T1000 (cell line): ENCODE data around the gene TRPM2.
A peak's percentile ranks its signal among the peaks of the same experiment; 100 is the strongest.
"Not testable (repeated sequence)": the region's sequence is repeated elsewhere in the genome, so short reads cannot be mapped to it uniquely, and the experiment has no call there.

ENCODE experiments used
- DNase-seq: peaks from one replicate; lab custom pipeline; 2025; ENCODE audit warnings: mixed read lengths; lab: John Stamatoyannopoulos, UW

Gene TRPM2

GRCh38 chr21:44335266-44336059 is 18.0 kb upstream of the TRPM2 start:
- DNase-seq = no peak

GRCh38 chr21:44337449-44337848 is 16.0 kb upstream of the TRPM2 start:
- DNase-seq = no peak

DNA sequence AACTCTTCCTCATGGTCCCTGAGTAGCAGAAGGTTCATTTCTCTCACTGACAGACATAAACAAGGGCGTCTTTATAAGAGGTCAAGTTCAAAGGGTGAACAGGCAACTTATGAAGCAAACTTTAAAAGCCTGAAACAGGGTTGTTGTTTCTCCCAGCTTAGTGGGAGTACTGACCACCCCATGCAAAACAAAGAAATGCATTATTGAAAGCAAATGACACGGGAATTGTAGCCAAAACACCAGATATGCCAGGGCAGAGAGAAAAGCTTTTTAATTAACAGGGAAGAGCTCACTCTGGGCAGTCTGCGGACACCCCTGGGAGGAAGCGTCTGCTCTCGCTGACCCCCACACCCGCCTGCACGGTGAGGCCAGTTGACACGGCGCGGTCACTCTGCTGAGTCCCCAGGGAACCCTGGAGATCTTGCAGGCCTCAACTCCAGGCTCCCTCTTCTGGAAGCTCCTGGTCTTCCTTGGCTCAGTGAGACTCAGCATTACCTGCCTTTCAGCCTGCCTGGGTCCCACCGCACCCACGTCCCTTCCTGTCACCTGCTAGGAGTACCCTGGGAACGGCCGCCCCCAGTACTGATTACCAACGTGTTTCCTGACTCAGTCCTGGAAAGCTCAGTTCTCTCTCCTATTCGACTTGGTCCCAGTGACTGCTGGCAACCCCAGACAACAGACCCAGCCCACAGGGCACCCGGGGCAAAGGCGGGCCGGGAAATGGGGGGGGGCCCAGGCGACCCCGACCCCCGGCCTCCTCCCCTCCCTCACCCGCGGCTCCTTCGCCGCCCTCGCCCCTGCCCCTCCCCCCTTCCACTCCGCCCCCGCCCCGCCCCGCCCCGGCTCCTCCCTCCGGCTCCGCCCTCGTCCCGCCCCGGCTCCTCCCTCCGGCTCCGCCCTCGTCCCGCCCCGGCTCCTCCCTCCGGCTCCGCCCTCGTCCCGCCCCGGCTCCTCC is 15.2 kb upstream of the TRPM2 start:
- DNase-seq = peak; percentile 19

DNA sequence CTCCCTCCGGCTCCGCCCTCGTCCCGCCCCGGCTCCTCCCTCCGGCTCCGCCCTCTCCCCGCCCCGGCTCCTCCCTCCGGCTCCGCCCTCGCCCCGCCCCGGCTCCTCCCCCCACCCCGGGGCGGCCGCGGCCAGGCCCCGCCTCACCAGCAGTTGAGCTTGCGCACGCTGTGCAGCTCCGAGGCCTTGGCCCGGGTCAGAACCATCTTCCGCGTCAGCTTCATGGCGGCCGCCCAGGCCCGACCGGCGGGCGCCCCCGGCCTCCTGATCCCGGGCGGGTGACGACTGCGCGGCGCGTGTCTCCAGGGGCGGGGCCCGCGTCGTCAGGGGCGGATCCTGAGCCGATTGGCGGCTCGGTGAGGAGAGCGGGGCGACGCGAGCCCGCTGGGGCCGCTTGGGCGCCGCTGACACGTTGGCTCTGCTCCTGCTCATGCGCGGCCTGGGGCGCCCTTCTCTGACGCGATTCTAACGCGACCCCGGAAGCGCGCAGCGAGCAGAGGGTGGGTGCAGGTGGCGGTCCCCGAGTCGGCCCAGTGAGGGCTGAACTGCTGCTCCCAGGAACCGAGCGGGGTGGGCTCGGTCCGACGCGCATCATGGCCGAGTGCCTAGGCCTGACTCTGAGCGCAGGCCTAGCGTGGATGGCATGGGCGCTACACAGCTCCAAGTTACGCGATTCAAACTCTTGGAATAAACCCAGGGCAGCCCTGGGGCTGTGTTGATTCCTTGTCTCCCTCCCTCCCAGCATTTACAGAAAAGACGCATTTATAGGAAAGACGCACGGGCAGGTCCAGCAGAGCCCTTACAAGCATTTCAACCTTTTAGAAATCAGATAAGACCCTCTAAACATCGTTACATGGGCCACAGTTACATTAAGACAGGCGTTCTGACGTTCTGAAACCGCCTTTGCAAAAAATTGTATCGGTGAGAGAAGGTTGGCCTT is 14.2 kb upstream of the TRPM2 start, which contains the start of gene CFAP410:
Gene CFAP410 (minus strand): TSS at position 420 of the 940 bp plus-strand sequence. CDS start 196 bp downstream, at position 224.
- peak; percentile 93 for DNase-seq

DNA sequence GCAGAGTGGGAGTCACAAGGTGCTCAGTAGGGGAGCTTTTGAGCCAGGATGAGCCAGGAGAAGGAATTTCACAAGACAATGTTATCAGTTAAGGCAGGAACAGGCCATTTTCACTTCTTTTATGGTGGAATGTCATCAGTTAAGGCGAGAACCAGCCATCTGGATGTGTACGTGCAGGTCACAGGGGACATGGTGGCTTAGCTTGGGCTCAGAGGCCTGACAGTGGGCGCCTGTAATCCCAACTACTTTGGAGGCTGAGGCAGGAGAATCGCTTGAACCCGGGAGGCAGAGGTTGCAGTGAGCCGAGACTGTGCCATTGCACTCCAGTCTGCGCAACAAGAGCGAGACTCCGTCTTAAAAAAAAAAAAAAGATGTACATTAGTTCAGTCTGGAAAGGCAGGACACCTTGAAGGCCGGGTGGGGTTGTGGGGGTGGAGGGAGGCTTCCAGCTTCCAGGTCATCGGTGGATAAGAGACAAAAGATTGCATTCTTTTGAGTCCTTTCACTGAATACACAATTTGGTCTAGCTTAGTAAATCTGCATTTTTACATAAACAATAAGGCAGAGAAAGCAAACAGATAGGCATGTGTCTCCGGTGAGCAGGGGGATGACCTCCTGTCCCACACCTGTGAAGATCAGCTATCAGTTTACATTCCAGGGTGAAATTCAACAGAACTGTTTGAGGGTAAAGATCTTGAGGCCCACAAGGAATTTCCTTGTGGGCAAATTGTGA is 11.5 kb upstream of the TRPM2 start:
- not testable (repeated sequence) for DNase-seq

GRCh38 chr21:44342981-44343380 is 10.4 kb upstream of the TRPM2 start:
- DNase-seq = not testable (repeated sequence)

DNA sequence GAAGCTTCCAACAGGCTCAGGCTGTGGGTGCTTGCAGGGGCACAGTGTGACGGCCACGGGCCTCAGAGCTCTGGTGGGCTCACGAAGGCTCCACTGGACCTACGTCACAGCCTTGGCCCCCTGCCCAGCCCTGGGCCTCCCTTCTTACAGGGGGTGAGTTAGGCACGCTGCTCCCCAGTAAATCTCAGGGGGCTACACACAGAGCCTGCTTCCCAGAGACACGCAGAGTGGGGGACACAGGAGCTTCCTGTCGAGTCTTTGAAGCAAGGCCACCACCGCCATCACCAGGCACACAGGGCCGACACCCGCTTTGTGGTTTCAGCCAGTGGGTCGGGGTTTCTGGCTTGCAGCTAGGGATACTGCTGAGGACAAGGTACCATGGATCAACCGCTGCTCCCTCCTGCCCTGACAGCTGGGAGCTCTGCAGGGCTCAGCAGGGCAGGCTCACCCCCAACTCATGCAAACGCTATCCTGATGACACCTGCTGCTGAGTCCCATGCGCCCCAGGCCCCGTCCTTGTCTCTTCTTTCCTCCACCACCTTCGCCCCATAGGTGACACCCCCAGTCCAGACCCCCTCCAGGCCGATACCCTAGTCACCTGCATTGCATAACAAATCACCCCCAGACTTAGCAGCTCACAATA is 8.8 kb upstream of the TRPM2 start:
- DNase-seq = no peak

DNA sequence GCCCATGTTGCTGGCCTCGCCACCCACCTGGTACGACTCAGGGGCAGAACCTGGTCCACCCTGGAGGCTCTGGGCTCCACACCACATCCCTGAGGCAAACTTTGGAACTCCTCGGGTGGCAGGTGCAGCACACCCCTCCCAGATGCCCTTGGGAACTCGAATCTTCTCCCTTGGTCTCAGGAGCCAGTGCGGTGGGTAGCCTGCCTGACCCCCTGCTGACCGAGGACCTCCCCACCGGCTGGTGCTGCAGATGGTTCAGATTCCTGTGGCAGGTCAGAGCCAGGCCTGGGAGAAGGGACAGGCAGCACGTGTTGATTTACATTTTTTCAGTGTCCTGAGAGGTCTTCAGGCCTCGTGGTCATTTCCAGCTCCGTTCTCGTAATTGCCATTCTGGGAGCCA is 7.9 kb upstream of the TRPM2 start:
- DNase-seq = no peak

DNA sequence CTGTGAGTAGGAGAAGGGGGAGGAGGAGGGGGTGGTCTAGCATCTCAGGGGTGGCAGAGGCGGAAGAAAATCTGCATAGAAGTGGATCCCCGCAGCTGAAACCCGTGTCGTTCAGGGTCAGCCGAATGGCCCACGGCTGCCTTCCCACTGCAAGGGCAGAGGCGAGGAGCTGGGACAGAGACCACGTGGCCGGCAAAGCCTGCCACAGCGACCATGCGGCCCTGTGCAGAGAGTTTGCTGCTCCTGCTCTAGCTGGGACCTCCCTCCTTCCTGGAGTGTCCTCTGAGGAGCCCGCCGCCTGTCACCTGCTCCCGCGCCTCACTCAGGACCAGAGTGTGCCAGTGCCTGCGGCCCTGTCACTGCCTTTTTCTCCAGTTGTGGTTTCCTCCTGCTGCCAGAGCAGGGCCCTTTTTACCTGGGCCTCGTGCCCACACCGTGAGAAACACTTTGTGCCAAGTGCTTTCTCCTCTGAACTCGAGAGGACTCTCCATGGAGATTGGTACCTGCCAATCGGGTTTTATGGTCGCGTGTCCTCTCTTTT is 5.4 kb upstream of the TRPM2 start:
- DNase-seq = no peak

DNA sequence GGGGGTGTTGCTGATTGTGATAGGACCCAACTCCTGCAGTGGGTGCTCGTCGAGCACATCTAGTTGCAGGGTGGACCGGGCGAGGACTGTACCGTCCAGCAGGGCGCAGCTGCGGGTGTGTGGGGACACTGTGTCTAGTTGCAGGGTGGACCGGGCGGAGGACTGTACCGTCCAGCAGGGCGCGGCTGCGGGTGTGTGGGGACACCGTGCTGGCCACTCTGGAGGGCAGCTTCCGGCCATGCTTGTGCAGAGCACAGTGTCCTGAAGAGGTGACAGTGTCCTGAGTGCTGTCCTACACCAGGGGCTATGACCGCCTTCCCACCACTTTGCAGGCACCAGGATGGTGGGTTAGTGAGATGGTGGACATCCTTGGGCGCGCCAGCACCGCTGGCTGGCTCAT is 4.6 kb upstream of the TRPM2 start:
- DNase-seq = no peak

DNA sequence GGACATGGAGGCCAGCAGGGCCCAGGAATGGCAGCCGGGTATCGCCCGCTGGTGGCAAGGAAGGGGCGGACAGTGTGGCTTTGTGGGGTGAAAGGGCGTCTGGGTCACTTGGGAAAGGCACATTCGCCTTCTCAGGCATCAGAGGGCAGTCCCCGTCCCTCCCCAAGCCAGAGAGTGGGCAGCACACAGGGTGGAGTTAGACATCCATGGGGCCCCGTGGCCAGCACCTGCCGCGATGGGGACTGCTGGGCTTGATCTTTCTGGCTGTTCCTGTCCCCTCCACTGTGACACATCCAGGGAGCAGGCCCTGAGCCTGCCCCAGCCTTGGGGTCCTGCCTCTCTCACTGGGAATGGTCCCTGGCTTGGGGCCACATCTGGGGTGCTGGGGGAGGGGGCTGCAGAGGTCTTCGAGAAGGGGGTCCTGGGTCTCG is 4.0 kb upstream of the TRPM2 start:
- DNase-seq = no peak

DNA sequence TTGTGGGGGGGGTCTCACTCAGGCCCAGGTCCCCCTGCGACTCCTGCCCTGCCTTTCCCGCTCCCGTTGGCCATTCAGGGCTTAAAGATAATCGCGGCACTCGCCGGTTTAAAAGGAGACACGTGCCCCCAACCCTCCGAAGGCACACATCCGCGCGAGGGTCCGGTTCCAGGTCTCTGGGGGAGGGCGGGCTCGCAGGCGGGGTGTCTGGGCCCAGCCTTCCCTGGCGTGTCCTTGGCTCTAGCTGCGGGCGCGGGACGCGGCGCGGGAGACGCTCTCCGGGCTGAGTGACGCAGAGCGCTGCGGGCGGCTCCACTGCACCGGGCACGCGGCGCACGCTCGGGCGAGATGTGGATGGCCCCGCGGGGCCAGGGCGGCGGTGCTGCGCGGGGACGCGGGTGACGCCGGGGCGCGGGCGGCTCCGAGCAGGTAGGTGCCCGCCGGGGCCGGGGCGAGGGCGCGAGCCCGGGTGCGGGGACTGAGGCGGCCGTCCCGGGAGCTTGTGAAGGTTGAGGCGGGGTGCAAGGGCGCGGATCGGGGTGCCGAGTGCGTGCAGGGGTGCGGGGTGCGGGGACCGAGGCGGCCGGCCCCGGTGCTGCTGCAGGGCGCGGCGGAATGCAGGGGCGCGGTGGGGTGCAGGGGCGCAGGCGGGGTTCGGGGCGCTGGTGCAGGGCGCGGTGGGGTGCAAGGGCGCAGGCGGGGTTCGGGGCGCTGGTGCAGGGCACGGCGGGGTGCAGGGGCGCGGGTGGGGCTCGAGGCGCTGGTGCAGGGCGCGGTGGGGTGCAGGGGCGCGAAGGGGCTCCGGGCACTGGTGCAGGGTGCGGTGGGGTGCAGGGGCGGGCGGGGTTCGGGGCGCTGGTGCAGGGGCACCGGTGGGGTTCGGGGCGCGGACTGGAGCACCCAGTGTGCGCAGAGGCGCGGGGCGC is 3.3 kb upstream of the TRPM2 start:
- DNase-seq = no peak

DNA sequence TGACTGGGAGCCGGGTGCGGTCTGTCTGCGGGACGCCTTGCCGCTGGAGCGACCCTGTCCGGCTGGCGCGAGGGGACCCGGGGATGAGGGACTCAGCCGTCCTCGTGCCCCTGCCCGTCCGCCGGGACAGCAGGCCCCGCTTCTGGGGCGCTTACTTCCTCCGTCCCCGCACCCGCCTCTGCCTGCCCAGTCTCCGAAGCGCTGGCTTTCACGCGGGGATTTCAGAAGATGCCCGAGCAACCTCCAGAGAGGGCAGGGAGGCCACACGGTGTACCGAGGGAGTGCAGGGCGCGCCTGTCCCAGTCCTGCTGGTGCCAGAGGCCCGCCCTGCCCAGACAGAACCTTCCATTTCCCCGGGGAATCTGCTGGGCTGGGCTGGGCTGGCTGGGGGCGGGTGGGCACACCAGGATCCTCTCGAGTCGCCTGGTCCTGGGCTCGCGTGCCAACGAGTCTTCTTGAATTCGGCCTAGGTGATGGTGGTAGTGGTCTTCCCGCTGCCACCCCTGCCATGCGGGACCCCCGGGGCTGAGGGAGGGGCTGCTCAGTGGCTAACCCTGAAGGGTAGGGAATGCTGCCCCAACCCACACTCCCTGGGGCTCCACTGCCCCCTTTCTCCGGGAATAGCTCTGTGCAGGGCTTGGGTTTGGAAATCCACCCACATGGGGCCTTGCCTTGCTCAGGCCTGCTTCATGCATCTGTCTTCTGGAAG is 2.5 kb upstream of the TRPM2 start:
- no peak for DNase-seq

- no peak for DNase-seq
Observed at GRCh38 chr21:44351535-44352252, 1.7 kb upstream of the TRPM2 start.

DNA sequence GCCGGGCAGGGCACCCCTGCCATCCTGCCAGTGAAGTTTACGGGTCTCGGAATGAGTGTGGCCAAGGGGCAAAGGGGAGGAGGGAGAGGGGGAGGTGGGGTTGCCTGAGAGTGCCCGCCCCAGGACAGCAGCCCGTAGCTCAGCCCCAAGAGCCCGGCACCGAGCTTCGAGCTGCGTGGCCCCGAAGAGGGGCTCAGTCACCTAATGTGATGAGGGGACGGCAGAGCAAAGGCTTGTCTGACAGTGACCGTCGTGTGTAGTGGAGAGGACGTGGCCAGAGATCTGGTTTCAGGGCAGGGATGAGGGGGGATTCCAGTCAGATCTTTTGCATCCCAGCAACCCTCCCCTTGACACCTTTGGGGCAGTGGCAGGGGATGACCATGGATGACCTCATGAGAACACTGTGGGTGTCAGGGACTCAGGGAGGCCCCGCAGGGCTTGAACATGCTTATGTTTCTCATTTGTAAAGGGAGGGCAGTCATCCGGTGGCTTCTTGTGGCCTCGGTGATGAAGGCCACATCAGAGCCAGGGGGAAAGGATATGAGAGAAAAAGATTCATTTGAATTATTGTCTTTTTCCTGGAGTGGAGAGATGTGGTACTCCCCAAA is 1.1 kb upstream of the TRPM2 start:
- DNase-seq = no peak

DNA sequence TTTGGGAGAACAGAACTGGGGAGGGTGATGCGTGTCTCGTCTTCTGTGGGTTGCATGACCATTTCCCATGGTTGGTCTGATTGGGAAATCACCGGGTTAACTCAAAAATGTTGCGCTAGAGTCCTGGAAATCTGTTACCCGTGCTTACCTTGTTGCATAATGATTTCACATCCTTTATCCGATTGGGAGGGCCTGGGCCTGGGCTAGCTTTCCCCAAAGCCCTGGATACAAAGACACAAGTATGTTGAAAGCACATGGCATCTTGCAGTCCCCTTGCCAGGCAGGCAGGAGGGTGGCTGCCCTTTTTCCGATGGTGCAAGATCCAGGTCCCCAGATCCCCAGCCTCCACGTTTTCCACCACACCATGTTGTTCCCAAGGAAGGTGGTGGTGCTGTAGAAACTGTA is 582 bp downstream of the TRPM2 start:
- no peak for DNase-seq
